IPS DF 6.9 (cell line): ENCODE results near the gene PDE1A.

ENCODE experiments used
- DNase-seq: peaks from one replicate; pipeline ENCODE4 v3.0.0-alpha.2; 2013; ENCODE audit warnings: low read depth, low spot score
- H3K27ac ChIP-seq: one replicate; pipeline ENCODE4 v1.5.1; 2013; ENCODE audit warnings: low read length, control low read depth
- H3K27me3 ChIP-seq: 2 replicates; pipeline ENCODE4 v1.6.1; 2013; ENCODE audit warnings: mild to moderate bottlenecking, low read length; ENCODE audit not compliant: control insufficient read depth, insufficient read depth
- H3K36me3 ChIP-seq: 2 replicates; pipeline ENCODE4 v1.6.1; 2013; ENCODE audit warnings: low read length; ENCODE audit not compliant: control insufficient read depth, insufficient read depth
- H3K4me1 ChIP-seq: 2 replicates; pipeline ENCODE4 v1.6.1; 2013; ENCODE audit warnings: low read length; ENCODE audit not compliant: control insufficient read depth, insufficient read depth
- H3K4me3 ChIP-seq: 2 replicates; pipeline ENCODE4 v1.5.1; 2013; ENCODE audit warnings: mild to moderate bottlenecking, low read length
- H3K9me3 ChIP-seq: 2 replicates; pipeline ENCODE4 v1.6.1; 2013; ENCODE audit warnings: low read length, inconsistent platforms; ENCODE audit not compliant: control insufficient read depth, insufficient read depth
- WGBS: extraction: QIAGEN DNeasy Blood & Tissue Kit; methylation state at CpG from one replicate; pipeline ENCODE4 v1.1.7; 2013; ENCODE audit warnings: mixed read lengths, missing lambda C conversion rate; ENCODE audit not compliant: insufficient read length, insufficient coverage; 5-methylcytosine and 5-hydroxymethylcytosine counted together

PDE1A gene

DNA sequence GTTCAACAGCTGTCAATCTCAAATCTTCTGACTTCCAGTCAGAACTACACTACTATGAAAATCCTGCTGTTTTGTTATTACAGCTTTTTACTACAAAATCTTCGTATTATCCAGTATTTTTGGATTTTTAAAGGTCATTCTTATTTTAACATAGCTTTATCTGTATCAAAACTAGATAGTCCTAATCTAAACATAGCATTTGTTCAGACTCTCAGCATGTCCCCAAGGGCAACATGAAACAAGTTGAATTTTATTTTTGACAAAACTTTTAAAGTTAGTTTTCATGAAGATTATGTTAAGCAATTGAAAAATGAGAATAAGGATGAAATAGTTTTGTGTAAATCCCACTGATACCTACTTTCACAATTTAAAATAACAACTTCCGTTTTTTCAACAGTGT lies 48.1 kb downstream of the PDE1A start:
- Histone ChIP-seq H3K36me3 (no peaks in the 10 kb centered on the region), H3K4me3 (no peak overlapping the region), H3K4me1 (no peaks in the 10 kb centered on the region), H3K27me3 (no peaks in the 10 kb centered on the region), H3K9me3 (no peaks in the 10 kb centered on the region; the same call in 1 of the 2 replicates), H3K27ac (no peak overlapping the region)
- 100% methylated on average over 1 of the region's 2 CpGs for WGBS
- DNase-seq, result no peak

DNA sequence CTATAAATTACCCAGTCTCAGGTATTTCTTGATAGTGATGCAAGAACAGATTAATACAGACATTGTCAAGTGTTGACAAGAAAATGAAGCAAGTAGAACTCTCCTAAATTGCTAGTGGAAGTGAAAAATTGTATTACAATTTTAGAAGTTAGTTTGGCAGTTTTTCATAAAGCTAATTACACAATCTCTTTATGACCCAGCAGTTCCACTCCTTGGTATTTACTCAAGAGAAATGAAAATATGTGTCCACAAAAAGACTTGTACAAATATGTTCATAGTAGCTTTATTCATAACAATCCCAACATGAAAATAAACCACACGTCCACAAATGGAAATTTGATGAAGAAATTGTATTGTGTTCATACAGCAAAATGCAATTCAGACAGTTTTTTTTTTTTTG lies 49.4 kb downstream of the PDE1A start:
- WGBS, result no CpG with 5 or more reads among the region's 1 CpG
- no peak for DNase-seq
- H3K27me3 ChIP-seq, result no peaks in the 10 kb centered on the region

DNA sequence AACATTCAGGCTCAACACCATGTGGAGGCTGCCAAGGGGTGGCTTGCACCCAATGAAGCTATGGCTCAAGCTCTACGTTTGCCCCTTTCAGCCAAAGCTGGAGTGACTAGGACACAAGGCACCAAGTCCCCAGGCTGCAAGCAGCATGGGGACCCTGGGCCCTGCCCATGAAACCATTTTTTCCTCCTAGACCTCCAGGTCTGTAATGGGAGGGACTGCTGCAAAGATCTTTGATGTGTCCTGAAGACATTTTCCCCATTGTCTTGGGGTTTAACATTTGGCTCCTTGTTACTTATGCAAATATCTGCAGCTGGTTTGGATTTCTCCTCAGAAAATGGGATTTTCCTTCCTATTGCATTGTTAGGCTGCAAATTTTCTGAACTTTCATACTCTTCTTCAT lies 51.0 kb downstream of the PDE1A start:
- Histone ChIP-seq H3K27ac (no peak overlapping the region), H3K9me3 (no peaks in the 10 kb centered on the region; the same call in 1 of the 2 replicates), H3K27me3 (no peaks in the 10 kb centered on the region), H3K4me3 (no peak overlapping the region), H3K4me1 (no peaks in the 10 kb centered on the region), H3K36me3 (no peaks in the 10 kb centered on the region)
- no peak for DNase-seq
- WGBS, result no CpG with 5 or more reads among the region's 1 CpG

More for the DNA sequence above, 49.4 kb downstream of the PDE1A start:
- no peak overlapping the region for H3K27ac ChIP-seq
- no peaks in the 10 kb centered on the region for H3K4me1 ChIP-seq
- no peaks in the 10 kb centered on the region; the same call in 1 of the 2 replicates for H3K9me3 ChIP-seq
- H3K36me3 ChIP-seq, result no peaks in the 10 kb centered on the region
- no peak overlapping the region for H3K4me3 ChIP-seq

DNA sequence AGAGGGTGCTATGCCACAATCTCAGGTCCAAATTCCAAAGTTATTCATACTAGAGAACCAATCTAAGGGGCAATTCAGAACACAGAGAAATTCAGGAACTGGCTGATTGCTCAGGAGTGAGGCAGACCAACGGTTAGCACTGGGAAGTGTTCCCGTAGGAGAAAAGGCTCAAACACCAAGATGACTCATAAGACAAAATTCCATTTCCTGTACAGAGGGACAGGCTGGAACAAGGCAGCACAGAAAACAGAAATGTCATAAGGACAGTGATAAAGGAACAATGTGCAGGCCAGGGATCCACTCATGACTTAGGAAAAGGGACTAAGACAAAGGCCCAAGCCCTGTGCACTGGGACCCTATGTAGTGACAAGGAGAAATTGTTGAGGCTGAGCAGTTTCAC lies 54.2 kb downstream of the PDE1A start:
- Histone ChIP-seq H3K9me3 (no peaks in the 10 kb centered on the region; the same call in 1 of the 2 replicates), H3K4me3 (no peak overlapping the region), H3K27me3 (no peaks in the 10 kb centered on the region), H3K36me3 (no peaks in the 10 kb centered on the region), H3K27ac (no peak overlapping the region), H3K4me1 (no peaks in the 10 kb centered on the region)
- WGBS, result no CpG with 5 or more reads among the region's 2 CpGs
- no peak for DNase-seq

DNA sequence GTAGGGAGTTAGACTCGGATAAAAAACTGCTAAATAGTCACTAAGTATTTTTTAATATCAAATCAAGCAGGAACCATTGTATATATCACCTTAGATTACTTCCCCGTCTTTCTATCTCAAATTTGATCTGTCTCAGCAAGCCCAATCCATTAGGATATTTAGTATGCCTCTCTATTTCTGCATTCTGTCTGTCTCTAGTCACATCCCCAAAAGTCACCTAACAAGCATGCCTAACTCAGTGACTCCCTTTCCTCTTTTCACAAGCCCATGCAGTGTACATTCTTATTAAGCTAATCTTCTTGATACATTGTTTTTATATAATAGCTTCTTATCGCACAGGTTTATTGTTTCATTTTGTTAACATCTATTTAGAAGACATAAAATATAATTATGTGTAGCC lies 57.8 kb downstream of the PDE1A start:
- Histone ChIP-seq H3K4me1 (no peaks in the 10 kb centered on the region), H3K27me3 (no peaks in the 10 kb centered on the region), H3K9me3 (no peaks in the 10 kb centered on the region), H3K27ac (no peak overlapping the region), H3K36me3 (no peaks in the 10 kb centered on the region), H3K4me3 (no peak overlapping the region)
- no peak for DNase-seq
- WGBS, result no CpG with 5 or more reads among the region's 3 CpGs

DNA sequence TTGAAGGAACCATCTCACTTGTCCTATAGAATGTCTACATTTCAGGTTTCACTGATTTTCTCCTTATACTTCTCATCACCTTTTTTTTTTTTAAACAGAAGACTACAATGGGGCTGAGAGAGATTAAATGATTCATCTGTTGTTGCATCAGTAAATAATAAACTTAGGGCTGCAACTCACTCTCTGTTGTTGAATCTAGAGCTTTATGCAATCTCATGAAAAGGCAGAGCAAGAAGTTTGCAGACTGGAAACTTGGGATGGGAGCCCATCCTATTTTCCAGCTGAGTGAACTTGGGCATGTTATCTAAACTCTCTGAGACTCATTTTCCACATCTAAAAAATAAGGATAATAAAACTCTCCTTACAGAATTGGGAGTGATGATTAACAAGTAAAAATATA lies 58.4 kb downstream of the PDE1A start:
- no peak overlapping the region for H3K4me3 ChIP-seq
- no peaks in the 10 kb centered on the region for H3K36me3 ChIP-seq
- no peak for DNase-seq
- no peak overlapping the region for H3K27ac ChIP-seq
- no peaks in the 10 kb centered on the region for H3K27me3 ChIP-seq
- H3K9me3 ChIP-seq, result no peaks in the 10 kb centered on the region
- no peaks in the 10 kb centered on the region for H3K4me1 ChIP-seq

DNA sequence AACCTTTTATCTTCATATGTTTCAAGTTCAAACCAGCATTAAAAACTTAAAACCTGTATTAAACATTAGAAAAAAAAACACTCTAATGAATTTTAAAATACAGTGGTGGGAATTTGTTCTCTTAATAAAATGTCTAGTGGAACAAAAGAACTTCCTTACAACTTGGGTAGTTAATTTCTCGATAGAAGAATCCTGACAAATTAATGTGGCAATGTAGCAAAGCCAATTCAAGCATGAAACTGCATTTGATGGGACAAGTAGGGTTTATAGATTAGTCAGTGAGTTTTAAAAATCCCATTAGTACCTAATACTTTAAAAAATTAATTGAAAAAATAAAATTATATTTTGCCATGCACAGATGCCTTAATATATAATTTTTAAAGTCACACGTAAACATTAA lies 59.4 kb downstream of the PDE1A start:
- Histone ChIP-seq H3K4me3 (no peak overlapping the region), H3K27ac (no peak overlapping the region), H3K9me3 (no peaks in the 10 kb centered on the region), H3K4me1 (no peaks in the 10 kb centered on the region), H3K36me3 (no peaks in the 10 kb centered on the region), H3K27me3 (no peaks in the 10 kb centered on the region)
- no peak for DNase-seq
- no CpG with 5 or more reads among the region's 2 CpGs for WGBS

DNA sequence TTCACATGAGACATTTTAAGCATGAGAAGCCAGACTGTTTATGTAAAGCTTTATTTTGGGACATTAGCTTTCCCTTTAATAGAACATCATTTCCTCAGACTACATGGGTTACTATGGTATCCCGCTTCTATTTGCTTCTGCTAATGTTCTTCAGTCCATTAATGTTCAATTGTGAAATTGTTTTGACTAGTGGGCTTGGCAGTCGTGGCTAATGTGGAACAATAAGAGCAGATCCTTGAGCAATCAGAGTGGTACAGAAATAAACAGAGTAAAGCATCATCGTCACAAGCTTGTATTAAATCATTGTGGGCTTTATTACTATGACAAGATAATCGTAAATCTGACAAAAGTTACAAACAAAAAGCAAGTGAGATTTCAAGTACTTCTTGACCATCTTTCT lies 60.2 kb downstream of the PDE1A start:
- Histone ChIP-seq H3K4me1 (no peaks in the 10 kb centered on the region), H3K27ac (no peak overlapping the region), H3K36me3 (no peaks in the 10 kb centered on the region), H3K4me3 (no peak overlapping the region), H3K27me3 (no peaks in the 10 kb centered on the region), H3K9me3 (no peaks in the 10 kb centered on the region)
- DNase-seq, result no peak
- no CpG with 5 or more reads among the region's 4 CpGs for WGBS

DNA sequence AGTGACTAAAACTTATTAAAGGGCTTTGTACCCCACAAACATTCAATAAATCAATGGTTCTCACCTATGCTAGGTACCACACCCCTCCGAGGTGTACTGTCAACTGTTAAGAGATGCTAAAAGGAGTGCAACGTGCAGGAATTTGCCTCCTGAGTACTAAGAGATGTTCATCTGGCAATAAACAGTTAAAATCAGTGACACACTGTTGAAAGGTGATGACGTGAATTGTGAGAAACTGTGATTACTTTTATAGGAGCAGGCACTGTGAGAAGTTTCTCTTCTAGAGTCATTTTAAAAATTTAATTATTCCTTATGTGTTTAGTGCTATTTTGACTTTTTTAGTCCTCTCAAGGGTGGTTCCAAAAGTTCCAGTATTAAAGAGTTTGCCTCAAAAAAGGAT lies 61.0 kb downstream of the PDE1A start:
- Histone ChIP-seq H3K4me1 (no peaks in the 10 kb centered on the region), H3K36me3 (no peaks in the 10 kb centered on the region), H3K4me3 (no peak overlapping the region), H3K27me3 (no peaks in the 10 kb centered on the region), H3K9me3 (no peaks in the 10 kb centered on the region), H3K27ac (no peak overlapping the region)
- no CpG with 5 or more reads among the region's 3 CpGs for WGBS
- no peak for DNase-seq

DNA sequence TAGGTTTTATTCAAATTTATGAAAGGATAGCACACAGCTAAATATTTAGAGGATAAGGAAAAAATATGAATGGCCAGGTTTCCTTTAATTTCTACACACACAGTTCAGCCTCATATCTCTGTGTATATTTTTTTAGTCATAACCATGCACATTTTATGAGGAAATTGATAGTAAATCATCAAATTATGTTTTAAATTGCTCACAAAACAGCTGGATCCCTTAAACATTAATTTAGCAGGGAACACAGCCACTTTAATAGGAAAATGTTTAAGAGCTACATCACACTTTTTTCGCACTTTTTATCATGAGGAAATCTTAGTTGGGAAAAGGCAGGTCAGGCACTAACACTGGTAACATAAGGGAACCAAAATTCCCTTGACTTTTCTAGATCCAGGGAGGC lies 65.4 kb downstream of the PDE1A start:
- no peak overlapping the region for H3K4me3 ChIP-seq
- no peak overlapping the region for H3K27ac ChIP-seq

DNA sequence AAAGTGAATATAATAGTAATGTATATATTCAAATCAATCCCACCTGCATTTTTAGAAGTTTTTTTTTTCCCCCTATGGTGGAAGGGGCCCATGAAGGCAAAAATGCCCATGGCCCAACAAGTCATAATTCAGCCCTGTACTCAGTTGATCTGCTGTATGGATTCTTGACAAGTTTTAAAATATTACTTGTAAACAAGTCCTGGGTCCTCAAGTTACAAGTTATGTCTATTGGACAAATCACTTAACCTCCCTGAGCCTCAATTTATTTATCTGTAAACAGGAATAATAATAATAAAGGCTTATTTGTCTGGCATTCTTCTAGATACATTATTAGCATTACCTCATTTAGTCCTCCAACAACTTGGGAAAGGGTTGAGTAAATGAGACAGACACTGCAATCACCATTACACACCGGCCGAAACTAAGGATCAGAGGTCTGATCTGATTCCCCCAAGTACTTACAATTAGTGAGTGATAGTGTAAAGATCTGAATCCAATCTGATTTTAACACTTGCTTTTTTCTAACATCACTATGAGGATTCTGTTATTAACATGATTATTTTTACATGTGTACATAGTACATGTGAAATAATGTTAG lies 66.1 kb downstream of the PDE1A start:
- Histone ChIP-seq H3K27ac (no peak overlapping the region), H3K4me3 (no peak overlapping the region), H3K4me1 (no peaks in the 10 kb centered on the region), H3K27me3 (no peaks in the 10 kb centered on the region), H3K9me3 (no peaks in the 10 kb centered on the region), H3K36me3 (no peaks in the 10 kb centered on the region)
- no peak for DNase-seq
- no CpG with 5 or more reads among the region's 2 CpGs for WGBS

More for the DNA sequence above, 65.4 kb downstream of the PDE1A start:
- DNase-seq, result no peak
- WGBS, result no CpG with 5 or more reads among the region's 1 CpG
- Histone ChIP-seq H3K4me1 (no peaks in the 10 kb centered on the region), H3K27me3 (no peaks in the 10 kb centered on the region), H3K9me3 (no peaks in the 10 kb centered on the region), H3K36me3 (no peaks in the 10 kb centered on the region)
